Fibroblast of skin of right biceps (primary cell): Measurements from ENCODE around the gene IL2RA.
"Not testable (repeated sequence)": the region's sequence is repeated elsewhere in the genome, so short reads cannot be mapped to it uniquely, and the experiment has no call there.

Source experiments
- DNase-seq: peaks from one replicate; pipeline ENCODE4 v3.0.0-alpha.2; 2013

IL2RA gene

GRCh38 chr10:6062101-6062771 is at the start of gene IL2RA:
TSS of gene IL2RA (minus strand) at chr10:6062367. CDS start at chr10:6062151, 216 bp downstream.
- no peak for DNase-seq

DNA sequence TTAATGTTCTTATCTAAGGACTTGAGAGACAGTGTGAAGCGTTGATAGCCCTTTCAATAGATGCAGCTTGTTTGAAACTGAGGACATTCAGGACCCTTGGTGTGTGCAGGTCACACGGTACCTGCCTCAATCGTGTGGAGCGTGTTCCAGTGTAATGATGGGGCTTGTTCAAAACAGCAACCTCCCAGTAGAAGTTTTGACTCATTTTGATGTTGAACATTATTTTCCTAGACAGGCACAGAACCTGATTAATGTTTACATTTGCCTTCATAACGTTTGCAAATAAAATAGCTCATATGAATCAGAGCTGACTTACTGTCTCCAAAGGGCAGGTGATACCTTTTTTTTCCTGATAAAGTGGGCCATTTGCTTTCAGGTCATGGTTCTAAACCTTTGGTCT is 48.0 kb upstream of the IL2RA start:
- DNase-seq, result no peak

- no peak for DNase-seq
Measured at GRCh38 chr10:6109444-6109775, 47.2 kb upstream of the IL2RA start.

DNA sequence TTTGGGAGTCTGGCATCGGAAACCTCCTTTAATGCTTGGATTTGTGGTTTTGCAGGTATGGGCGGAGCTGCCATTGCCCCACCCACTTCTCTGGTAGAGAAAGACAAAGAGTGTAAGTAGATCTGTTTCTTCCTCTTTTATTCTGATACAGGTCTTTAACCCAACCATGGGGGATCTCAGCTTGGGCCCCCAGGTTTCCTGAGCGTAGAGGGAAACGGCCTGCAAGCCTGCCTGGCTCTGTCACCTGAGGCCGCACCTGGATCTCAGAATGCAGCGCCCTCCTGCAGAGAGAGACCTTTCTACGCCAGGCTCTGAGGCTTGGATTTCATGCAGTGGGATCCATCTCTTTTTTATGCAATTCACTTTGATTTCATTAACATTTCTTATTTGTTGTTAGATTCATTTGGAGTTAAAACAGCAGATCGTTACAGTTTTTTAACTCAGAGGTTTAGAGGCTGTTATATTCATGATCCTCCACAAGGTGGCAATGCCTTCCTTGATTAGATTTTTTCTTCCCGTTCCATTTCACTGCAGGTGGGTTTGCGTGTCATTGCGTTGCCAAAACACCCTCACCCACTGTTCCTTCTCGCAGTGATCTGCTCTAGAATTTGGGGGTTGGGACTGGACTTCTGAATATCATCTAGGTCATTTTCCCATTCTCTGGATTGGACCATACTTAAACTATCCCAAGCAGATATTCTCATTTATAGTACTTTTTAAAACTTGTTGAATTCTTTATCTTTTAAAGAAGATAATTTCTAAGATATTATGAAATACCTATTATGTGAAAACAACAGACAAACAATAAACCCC is 46.7 kb upstream of the IL2RA start:
- DNase-seq, result peak; percentile 54

- no peak for DNase-seq
Measured at GRCh38 chr10:6108072-6108471, 45.9 kb upstream of the IL2RA start.

DNA sequence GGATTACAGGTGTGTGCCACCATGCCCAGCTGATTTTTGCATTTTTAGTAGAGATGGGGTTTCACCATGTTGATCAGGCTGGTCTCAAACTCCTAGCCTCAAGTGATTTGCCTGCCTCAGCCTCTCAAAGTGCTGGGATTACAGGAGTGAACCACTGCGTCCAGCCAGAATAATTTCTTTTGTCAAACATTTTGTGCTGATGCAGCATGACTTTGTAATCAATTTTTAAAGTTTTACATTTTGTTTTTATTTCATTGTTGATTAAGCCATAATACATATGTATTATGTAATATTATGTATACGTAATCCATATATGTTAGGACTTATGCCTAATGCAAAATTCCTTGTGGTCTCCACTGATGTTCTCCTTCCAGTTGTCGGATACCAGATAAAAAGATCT is 45.4 kb upstream of the IL2RA start:
- DNase-seq, result not testable (repeated sequence)

DNA sequence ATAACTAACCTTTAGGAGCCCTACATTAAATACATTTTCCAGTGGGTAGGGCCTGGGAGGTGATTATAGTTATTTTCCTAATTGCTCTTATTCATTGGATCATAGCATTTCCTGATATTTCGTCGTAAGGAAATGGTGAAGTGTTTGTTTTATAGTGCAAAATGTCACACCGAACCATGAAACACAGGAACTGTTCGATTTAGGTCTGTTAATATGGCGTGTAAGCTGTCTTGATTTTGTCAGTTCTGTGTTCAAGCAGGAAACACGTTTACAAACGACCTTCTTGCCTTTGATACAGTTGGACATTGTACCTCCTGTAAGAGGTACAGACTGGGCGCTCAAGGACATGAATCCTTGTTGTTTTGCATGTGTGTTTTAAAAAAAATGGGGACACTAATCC is 41.4 kb upstream of the IL2RA start:
- no peak for DNase-seq

- no peak for DNase-seq
Measured at GRCh38 chr10:6102128-6102527, 40.0 kb upstream of the IL2RA start.

DNA sequence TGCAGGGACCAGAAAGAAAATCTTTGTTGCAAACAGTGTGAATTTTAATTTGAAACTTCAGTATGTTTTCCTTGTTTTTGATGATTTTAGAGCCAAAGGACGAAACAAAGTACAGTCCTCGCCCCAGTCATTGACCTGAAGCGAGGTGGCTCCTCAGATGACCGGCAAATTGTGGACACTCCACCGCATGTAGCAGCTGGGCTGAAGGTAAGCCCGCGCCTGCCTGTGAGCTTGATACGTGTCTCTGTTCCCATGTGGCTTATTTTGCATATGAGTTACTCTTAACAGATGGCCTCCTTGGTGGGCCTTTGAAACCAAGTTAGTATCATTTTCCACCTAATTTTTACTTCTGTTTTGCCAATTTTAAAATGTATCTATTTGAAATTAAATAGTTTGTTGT is 39.0 kb upstream of the IL2RA start:
- DNase-seq, result no peak

DNA sequence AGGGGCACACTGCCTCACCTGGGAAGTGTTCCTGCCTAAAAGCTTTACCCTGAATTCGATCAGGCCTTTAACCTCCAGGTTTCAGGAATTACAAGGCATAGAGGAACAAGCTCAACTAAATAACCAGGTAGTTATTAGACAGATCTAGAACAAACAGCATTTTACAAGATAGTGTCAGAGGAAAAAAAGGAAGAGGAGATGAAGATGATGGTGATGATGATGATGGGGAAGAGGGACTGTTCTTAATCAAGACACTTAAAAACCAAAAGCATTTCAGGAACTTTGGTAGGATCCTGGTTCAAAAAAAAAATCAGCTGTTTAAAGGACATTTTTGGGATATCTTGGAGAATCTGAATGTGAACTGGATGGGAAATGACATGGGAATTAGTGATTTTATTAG is 38.2 kb upstream of the IL2RA start:
- DNase-seq, result no peak

GRCh38 chr10:6098156-6098555 is 36.0 kb upstream of the IL2RA start:
- no peak for DNase-seq

- no peak for DNase-seq
Measured at GRCh38 chr10:6097063-6097462, 34.9 kb upstream of the IL2RA start.

- DNase-seq, result no peak
Measured at GRCh38 chr10:6095810-6096570, 33.8 kb upstream of the IL2RA start.

- no peak for DNase-seq
Measured at GRCh38 chr10:6092731-6093130, 30.6 kb upstream of the IL2RA start.

- DNase-seq, result no peak
Measured at GRCh38 chr10:6091630-6092029, 29.5 kb upstream of the IL2RA start.

- DNase-seq, result peak; percentile 40
Measured at GRCh38 chr10:6089334-6090219, 27.4 kb upstream of the IL2RA start.

- DNase-seq, result peak; percentile 96
Measured at GRCh38 chr10:6088721-6089333, 26.7 kb upstream of the IL2RA start, which contains the start of gene RBM17. TSS of gene RBM17 (plus strand) at chr10:6089034. CDS start at chr10:6097066, 8,032 bp downstream.

GRCh38 chr10:6086375-6087233 is 24.4 kb upstream of the IL2RA start:
- DNase-seq, result peak; percentile 78

- DNase-seq, result peak; percentile 45
Measured at GRCh38 chr10:6083523-6084475, 21.6 kb upstream of the IL2RA start.
